SHP77 treated with DMSO at 0.1 percent for 48 hours (cell line): Measurements from ENCODE around the gene CDH23.

Experiments
- DNase-seq: peaks from one replicate; lab custom pipeline; 2025; lab: John Stamatoyannopoulos, UW

Gene CDH23

DNA sequence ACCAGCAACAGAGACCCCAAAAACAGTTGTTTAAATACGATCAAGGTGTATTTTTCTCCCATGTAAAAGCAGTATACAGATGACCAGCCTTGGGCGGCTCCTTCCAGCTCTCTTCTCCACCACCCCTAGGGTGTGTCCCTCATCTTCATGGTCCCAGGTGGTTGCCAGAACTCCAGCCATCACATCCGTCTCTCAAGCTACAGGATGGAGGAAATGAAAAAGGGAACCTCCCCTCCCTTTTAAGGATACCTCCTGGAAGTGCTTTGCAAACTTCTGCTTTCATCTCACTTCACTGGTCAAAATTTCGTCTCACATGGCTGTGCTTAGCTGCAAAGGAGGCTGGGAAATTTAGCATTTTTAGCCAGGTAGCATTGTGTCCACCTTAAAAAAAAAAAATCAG, 263.6 kb downstream of the CDH23 start:
- no peak for DNase-seq

DNA sequence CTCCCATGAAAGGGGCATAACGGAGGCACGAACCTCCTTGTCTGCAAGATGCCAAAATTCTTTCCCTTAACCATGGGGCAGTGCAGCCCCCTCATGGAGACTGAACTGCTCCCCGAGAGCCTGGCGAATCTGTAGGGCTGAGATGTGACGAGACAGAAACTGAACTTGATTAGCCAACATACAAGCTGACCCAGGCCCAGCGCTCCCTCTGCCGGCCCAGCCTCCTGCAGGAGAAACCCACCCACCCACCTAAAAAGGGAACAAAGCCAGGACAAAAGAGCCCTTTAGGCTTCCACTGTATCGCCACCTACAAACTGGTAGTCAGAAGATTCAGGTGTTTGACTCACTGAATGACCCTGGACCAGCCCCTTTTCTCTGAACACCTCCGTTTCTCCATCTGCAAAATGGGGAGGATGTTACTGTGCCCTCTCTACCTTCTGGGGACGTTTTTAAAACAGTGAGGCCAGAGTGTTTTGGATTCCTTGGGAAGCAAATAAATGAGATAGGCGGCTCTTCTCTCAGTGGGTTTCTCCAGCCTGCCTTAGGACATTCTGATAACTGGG, 264.4 kb downstream of the CDH23 start:
- no peak for DNase-seq

DNA sequence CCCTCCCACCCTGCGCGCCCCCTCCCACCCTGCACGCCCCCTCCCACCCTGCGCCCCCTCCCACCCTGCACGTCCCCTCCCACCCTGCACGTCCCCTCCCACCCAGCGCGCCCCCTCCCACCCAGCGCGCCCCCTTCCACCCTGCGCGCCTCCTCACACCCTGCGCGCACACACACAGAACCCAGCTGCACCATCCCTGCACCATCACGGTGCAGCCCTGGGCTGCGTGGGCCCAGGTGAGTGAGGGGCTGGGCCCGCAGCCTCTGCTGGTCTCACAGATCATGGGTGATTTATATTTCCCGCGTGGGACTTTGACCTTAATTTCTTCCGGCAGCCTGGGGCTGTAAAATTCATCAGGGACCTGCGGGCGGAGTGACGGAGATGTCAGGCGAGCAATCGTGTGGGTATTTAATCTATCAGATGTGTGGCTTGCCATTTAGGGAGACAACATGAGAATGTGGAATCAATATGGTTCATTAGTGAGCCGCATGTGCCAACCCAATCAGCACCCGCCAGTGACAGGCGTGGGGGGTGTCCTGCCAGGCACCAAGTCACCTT, 265.1 kb downstream of the CDH23 start:
- no peak for DNase-seq

DNA sequence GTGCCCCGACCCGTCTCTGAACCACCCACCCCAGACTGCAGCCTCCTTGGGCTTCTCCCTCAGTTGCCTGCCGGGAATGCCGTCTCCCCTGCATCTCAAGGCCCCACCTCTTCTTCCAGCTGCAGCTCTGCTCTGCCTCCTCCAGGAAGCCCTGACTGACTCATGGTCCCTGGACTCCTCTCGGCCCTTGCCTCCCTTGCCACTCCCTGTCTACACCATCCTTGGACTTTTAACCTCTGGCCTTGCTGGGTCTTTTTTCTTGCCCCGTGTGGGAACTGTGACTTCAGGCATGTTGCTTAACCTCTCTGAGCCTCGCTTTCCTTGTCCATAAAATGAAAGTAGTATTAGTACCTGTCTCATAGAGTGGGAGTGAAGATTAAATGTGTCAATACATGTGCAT, 266.6 kb downstream of the CDH23 start:
- no peak for DNase-seq

DNA sequence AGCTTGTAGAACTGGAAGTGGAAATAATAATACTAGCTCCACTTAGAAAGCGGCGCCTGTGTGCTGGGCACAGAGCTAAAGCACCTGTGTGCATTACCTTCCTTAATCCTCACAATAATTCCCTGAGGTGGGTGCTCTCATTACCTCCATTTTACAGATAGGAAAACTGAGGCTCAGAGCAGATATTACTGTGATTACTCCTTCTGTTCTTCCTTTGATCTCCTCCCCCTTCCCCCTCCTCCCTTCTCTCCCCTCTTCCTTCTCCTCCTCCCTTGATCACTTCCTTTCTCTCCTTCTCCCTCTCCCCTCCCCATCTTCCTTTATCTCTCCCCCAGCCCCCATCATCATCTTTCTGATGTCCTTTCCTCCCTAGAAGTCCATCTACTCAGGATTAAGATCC, 267.9 kb downstream of the CDH23 start:
- no peak for DNase-seq

DNA sequence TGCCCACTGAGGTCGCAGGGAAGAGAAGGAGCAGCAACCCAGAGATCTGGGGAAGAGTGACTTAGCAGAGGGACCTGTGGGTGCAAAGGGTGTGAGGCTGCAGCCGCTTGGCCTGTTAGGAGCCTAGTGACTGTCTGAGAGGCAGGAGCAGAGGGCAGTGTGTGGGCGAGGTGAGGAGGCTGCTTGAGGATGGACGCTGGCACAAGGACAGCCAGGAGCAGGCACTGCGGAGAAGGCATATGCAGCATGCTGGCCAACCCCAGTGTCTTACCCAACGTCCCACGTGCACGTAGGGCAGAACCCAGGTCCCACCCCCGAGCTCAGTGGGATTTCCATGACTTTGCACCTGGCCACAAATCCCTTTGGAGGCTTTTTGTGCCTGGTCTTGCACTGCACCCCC, 268.7 kb downstream of the CDH23 start:
- no peak for DNase-seq

DNA sequence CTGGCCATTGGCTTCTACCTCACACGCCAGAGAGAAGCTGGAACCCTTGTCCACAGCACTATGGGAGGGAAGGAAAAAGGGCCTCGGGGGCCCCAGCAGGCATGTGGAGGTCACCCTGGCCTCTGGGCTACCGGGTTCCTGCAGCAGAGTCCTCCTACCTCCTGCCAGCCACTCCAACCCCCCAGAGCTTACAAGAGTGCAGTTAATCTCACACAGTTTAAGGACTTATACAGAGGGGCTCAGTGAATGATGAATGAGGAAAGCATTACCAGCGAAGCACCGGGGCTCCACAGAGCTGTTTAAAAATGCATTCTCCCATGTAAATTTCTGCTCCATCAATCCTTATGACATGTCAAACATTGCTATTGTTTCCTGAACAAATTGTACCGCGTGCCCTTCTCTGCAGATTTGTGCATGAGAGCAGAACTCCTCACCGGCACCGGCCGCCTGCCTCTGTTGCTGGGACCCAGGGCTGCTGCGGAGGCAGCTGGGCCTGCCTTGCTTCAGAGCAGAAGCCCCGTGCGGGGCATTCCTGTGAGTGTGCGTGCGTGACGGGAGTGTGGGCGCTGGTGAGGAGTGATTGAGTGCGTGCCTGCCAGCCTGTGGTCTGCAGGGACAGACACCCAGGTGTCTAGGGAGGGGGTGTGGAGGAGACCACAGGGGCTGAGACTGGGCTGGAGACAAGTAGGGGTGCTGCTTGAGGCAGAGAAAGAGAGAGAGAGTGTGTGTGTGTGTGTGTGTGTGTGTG, 270.1 kb downstream of the CDH23 start:
- no peak for DNase-seq

DNA sequence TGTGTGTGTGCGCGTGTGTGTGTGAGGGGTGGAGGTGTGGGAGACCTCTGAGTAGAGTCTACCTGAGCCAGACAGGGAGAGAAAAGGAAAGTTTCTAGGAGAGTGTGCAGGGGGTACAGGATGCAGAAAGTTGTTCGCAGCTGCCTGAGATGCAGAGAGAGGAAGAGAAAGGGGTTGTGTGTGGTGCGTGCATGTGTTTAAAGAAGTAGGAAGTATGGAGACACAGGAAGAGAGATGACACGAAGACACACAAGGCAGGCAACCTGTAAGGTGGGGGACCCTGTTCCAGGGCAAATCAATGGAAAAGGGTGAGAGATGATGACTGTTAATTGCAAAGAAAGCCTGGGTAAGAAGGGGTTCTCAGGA, 270.6 kb downstream of the CDH23 start:
- no peak for DNase-seq

DNA sequence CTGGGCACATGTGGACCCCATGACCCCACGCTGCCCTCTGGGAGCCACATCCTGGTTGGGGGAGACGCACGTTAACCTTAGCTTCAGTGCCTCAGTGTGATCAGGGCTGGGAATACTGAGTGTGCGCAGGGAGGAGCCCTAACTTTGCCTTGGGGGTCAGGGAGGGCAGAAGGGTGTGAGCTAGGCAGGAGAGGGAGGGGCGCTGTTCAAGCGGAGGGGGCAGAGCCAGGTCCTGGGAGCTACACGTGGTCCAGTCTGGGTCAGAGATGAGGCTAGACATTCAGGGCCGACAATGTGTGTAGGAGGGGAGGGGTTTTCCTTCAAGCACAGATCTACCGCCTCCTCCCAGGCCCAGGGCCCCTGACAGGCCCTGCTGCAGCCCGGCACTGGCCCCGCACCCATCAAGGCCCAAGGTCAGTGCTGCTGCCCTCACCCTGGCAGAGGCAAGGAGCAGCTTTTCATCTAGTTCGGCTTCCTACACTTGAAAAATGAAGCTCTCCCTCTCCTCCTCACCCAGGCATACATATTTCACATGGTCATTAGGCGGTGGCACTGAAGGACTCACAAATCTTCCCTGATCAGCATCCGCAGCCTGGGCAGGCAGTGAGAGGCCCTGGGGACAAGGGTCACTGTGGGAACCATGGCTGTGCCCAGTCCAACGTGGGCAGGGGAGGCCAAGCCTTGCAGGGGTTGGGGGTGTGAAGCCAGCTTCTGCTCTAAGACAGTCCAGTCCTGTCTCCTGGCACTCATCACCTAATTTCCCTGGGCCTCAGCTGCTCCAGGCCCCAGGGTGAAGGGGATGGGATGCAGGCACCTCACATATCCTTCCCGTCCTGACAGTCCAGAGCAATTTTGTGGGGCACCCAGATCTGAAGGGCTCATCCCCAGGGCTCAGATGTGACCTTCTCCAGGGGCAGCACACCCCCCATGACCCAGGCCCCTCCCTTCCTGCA, 275.6 kb downstream of the CDH23 start:
- no peak for DNase-seq

DNA sequence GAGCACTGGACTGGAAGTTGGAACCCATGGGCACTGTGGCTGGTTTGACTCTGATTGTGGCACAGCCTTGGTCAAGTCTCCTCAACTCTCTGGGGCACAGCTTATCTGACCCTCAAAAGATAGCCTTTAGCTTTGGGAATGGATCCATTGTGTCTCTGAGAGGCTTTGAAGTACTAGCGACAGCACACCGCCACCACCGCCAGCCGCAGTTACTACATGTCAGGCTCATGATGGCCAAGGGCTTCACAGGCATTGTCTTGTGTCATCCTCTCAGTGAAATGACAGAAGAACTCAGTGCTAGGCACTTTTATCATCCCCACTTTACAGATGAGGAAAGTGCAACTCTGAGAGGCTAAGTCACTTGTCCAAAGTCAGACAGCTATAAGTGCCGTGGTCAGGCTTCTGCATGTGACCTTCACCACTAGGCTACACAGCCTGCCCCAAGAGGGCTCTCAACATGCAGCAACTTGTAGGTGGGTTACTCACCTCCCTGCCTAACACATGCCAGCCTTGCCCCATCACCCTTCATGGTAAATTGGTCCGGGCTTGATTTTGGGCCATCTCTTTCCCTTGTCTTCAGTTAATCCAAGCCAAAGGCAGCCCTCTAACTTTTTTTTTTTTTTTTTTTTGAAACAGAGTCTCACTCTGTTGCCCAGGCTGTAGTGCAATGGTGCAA, 278.7 kb downstream of the CDH23 start:
- no peak for DNase-seq

DNA sequence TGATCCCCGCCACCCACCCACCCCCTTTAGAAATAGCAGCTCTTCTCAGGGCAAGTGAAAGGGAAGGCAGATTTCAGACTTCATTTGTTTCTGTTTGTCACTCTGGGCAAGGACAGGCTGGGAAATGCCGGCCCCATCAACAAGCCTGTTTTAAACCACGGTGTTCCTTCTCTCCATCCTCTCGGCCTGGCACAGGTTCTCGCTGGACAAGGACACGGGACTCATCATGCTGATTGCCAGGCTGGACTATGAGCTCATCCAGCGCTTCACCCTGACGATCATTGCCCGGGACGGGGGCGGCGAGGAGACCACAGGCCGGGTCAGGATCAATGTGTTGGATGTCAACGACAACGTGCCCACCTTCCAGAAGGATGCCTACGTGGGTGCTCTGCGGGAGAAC, 280.5 kb downstream of the CDH23 start:
- DNase-seq, result no peak

DNA sequence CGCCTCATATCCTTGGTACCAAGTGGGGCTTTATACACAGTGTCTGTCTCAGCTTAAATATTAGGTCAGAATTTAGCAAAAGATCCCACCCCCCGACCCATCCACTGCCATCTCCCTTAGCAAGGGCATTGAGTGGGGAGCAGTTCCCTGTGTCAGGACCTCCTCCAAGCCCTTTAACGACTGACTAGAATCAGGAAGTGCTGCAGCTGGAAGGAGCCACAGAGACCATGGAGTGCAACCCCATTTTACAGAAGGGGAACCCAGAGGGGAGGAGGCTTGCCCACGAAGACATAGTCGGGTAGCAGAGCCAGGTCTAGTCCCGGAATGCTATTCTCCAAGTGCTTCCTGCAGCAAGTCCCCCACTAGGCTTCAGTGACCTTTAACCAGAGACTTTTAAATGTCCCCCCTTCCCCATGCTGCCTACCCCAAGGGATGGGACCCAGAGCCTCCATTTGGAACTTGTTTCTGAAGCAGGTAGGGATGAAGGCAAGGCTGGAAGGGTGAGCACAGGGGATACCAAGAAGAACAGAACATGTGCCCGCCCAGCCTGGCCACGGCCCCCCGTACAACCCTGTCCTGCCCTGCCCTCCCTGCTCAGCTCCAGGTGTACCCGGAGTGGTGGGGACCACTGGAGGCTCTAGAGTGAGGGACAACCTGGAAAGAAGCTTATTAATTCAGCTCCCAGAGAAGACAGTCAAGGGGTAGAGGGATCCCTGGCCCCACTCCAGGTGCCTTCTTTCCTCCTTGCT, 281.5 kb downstream of the CDH23 start:
- no peak for DNase-seq

DNA sequence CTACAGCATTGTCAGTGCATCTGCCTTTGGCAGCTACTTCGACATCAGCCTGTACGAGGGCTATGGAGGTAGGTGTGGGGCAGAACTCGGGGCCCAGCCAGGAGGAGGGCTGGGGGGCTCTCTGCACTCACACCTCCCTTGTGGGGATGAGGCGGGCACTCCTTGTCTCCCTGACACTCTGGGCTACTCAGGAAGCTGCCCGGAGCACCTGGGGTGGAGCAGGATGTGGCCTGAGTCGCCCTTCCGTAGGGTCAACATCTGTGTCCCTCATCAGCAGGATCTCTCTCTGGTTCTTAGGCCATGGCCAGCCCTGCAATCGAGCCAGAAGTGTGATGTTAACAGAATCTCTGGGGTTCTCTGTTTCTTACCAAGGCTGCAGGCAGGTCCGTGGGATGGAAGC, 282.7 kb downstream of the CDH23 start:
- no peak for DNase-seq

DNA sequence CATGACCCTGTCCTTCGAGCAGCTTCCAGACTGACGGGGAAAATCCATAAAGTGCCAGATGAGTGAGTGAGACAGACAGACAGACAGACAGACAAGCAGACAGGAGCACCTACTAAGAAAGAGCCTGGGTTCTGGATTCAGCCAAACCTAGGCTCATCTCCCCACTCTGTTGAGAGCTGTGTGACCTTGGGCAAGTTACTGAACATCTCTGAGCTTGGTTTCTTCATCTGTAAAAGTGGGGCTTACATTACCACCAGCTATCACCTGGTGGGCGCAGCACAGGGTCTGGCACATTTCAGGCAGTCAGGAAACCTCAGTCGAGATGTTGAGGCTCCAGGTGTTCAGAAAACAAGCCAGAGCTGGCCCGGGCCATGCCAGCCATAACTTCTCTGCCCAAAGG, 285.3 kb downstream of the CDH23 start:
- DNase-seq, result no peak

DNA sequence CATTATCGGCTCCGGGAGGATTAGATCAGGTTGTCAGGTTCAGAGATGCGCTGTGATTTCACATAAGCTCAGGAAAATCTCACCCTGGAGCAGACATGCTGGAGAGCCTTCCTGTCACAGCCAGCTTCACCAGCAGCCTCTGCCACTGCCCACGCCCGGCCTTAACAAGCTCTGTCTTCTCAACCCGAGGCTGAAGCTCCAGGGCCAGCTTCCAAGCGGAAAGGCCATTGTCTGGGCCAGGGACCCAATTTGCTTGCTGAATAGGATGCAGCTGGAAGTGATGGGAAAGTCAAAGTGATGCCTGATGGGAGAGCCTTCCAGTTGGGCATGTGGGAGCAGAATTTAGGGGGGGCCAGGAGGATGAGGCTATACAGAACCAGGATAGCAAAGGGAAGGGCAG, 286.6 kb downstream of the CDH23 start:
- DNase-seq, result no peak

DNA sequence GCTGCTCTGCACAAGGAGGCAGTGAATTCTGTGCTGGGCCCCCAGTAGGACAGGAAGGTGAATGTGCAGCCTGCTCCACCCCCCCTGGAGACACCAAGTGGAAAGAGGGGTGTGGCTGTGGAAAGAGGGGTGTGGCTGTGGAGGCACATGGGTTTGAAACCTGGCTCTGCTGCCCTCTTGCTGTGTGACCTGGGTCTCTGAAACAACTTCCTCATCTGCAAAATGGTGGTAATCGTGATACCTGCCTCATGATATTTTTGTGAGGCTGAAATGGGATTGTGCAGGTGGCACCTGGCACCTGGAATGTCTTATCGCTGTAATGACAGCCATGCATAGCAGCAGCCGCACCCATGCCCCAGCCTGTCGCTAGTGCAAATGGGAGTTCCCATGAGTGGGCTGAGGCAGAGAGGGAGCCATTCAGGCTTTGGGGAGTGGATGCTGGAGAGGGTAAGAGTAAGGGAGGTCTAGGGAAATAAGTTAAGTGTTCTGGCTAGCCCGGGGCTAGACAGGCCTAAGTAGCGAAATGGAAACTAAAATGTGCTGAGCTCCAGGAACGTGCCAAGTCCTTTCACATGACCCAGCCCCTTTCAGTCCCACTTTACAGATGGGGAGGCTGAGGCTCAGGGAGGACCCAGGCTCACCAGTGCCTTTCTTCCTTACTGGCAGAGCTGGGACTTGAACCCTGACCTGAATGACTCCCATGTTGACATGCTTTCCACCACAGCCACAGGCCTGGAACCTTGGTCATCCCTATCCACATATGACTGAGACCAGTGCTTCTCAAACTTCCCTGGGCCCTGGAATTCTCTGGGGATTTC, 287.8 kb downstream of the CDH23 start:
- DNase-seq, result no peak

DNA sequence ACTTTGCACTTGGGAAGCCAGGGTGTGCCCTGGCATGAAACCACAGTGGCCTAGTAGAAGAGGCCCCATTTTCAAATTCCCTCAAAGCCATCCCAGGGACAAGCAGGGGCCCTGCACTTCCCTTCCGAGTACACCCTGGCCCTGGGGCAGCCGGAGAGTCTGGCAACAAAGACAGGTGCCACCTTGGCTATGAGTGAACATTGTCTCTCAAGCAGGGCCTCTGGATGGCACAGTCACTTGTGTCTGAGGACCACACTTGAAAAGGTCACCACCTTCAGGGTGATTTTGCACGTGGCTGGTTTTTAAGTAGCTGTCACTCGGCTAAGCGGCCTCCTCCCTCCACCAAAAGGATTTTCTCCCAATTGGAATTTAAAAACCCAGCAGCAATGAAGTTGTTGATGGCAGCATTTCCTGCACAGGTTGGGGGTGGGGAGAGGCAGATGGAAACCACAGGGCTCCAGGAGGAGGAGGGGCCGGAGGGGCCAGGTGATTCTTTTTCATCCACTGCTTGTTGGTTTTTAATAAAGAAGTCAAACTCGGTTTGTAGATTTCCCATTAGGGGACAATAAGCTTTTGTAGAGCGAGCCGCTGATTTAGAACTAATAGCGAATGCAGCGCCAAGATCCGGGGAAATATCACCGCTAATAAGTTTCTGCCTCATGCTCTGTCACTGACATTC, 289.0 kb downstream of the CDH23 start:
- DNase-seq, result no peak

DNA sequence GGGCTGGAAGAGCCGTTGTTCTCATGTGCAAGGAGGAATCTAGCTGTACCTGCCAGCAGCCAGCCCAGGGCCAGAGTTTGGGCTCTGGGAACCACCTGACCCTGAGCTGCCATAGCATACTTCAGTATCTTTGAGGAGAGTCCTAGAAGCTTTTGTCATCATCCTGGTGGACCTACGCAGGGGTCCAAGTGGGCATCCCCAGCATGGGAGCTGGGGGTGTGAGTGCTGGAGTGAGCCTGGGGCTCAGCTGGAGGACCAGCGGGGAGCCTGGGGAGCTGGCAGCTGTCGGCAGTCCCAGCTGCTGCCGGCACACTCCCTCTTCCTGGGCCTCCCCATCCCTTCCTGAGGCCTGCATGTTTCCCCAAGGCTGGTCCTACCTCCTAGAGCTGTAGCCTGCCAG, 290.4 kb downstream of the CDH23 start:
- DNase-seq, result no peak

DNA sequence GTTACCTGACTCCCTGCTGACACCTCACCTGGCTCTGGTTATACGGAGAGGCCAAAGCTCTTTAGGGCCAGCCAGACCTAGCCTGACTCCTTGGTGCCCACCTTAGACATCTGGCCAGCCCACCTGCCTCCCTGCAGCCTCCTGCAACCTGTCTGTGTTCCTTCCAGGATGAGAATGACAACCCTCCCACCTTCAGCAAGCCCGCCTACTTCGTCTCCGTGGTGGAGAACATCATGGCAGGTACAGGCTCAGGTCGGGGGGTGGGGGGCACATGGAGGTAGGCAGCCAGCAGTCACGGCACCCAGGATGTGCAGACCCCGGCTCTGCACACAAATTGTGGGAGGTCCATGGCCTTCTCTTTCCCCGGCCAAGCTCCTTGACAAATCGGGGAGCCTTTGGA, 290.8 kb downstream of the CDH23 start:
- no peak for DNase-seq

DNA sequence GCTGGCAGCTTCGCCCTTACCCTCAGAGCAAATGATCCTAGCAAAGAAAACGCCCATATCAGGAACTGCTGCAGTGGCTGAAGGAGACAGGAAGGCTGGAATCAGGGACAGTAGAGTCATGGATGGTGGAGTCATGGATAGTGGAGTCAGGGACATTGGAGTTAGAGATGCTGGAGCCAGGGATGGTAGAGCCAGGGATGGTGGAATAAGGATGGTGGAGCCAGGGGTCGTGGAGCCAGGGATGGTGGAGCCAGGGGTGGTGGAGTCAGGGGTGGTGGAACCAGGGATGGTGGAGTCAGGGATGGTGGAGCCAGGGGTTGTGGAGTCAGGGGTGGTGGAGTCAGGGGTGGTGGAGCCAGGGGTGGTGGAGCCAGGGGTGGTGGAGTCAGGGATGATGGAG, 291.5 kb downstream of the CDH23 start:
- DNase-seq, result no peak
